HepG2 (cell line): Measurements from ENCODE around the gene HP1BP3. TPM values are rescaled to one million over a fixed set of nuclear protein-coding genes. Genes with fewer than 3 reads are reported as not detected.

Experiments used
- ARID5B ChIP-seq: IDR thresholded peaks from 2 replicates; pipeline ENCODE4 v1.4.0; 2020; ENCODE audit warnings: mild to moderate bottlenecking, missing genetic modification reagents
- GLI4 ChIP-seq: sonication (generic); formaldehyde crosslinking; IDR thresholded peaks from 2 replicates; pipeline ENCODE4 v1.5.1; 2020; ENCODE audit warnings: missing genetic modification reagents, mild to moderate bottlenecking, moderate library complexity, borderline replicate concordance
- HOXA7 ChIP-seq: sonication (generic); formaldehyde crosslinking; IDR thresholded peaks from 2 replicates; pipeline ENCODE4 v1.8.1; 2022; ENCODE audit warnings: mild to moderate bottlenecking, missing genetic modification reagents, moderate library complexity
- KLF12 ChIP-seq: sonication (generic); formaldehyde crosslinking; IDR thresholded peaks from 2 replicates; pipeline ENCODE4 v1.4.0; 2020; ENCODE audit warnings: missing genetic modification reagents, borderline replicate concordance
- MED1 ChIP-seq: sonication (generic); formaldehyde crosslinking; IDR thresholded peaks from 2 replicates; pipeline ENCODE4 v1.4.0; 2020; ENCODE audit warnings: missing genetic modification reagents
- MLXIP ChIP-seq: sonication (generic); formaldehyde crosslinking; IDR thresholded peaks from 2 replicates; pipeline ENCODE4 v1.9.0; 2021; ENCODE audit warnings: missing genetic modification reagents, borderline replicate concordance
- SIX4 ChIP-seq: sonication (generic); formaldehyde crosslinking; IDR thresholded peaks from 2 replicates; pipeline ENCODE4 v1.4.0; 2020; ENCODE audit warnings: missing genetic modification reagents
- SMARCE1 ChIP-seq: fragments of 450-650 bp; IDR thresholded peaks from 2 replicates; pipeline ENCODE4 v1.6.1; 2017; ENCODE audit warnings: borderline replicate concordance
- ZBTB20 ChIP-seq: sonication (generic); formaldehyde crosslinking; IDR thresholded peaks from 2 replicates; pipeline ENCODE4 v1.8.1; 2023; ENCODE audit warnings: missing genetic modification reagents, low read depth, mild to moderate bottlenecking, borderline replicate concordance
- ZBTB25 ChIP-seq: IDR thresholded peaks from 2 replicates; pipeline ENCODE4 v1.6.1; 2018; ENCODE audit warnings: missing genetic modification reagents
- ZNF562 ChIP-seq: sonication (generic); formaldehyde crosslinking; IDR thresholded peaks from 2 replicates; pipeline ENCODE4 v1.8.0; 2022; ENCODE audit warnings: missing genetic modification reagents, borderline replicate concordance
- ZNF879 ChIP-seq: sonication (generic); formaldehyde crosslinking; IDR thresholded peaks from 2 replicates; pipeline ENCODE4 v1.8.1; 2023; ENCODE audit warnings: missing genetic modification reagents
- ZSCAN12 ChIP-seq: sonication (generic); formaldehyde crosslinking; IDR thresholded peaks from 2 replicates; pipeline ENCODE4 v1.9.0; 2021; ENCODE audit warnings: mild to moderate bottlenecking, missing genetic modification reagents
- polyA plus RNA-seq, 8 experiments: library from polyadenylated mRNA; depleted of rRNA in 3 of 8; stranded (reverse) in 7 of 8; unstranded in 1 of 8; fragments of >200 nt; fragmentation: Illumina TruSeq in 4 of 8; extraction: Trizol in 4 of 8; gene quantifications; 2 replicates each; pipeline versions ENCODE4 v1.2.1 to v1.2.3, GENCODE V29; 2011 to 2016; ENCODE audit warnings: low read depth in 4 of 8, missing spikeins in 1 of 8, mixed read lengths in 1 of 8; ENCODE audit not compliant: insufficient read depth in 1 of 8
- total RNA-seq, 5 experiments: library from RNA; depleted of rRNA; stranded (reverse); fragments of >200 nt; fragmentation: Illumina TruSeq; extraction: Trizol; gene quantifications; 2 replicates each; pipeline ENCODE4 v1.2.3, GENCODE V29; 2016; ENCODE audit warnings: low read depth in 1 of 5
- TF ChIP-seq, protein P1 (sequence below): sonication (generic); formaldehyde crosslinking; IDR thresholded peaks from 2 replicates; pipeline ENCODE4 v1.4.0; 2020; ENCODE audit warnings: missing genetic modification reagents, mild to moderate bottlenecking, borderline replicate concordance
- TF ChIP-seq, protein P2 (sequence below): sonication (generic); formaldehyde crosslinking; IDR thresholded peaks from 2 replicates; pipeline ENCODE4 v1.5.1; 2020; ENCODE audit warnings: missing genetic modification reagents, mild to moderate bottlenecking, borderline replicate concordance

The HP1BP3 gene
- total and polyA plus RNA-seq, 2 of the 13 experiments (the other 11 are each of a cell fraction or from before 2014, with no cell fraction given): 98.5 to 137 TPM

- TF ChIP-seq ZBTB20 (CRISPR knock-in tag) (no peak), MED1 (CRISPR knock-in tag) (peak; percentile 74), ARID5B (CRISPR knock-in tag) (0 out of 2 replicates have a peak, but pooled peaks have one; percentile 9), ZSCAN12 (CRISPR knock-in tag) (no peak), ZBTB25 (CRISPR knock-in tag) (no peak; the same call in 1 of the 2 replicates), GLI4 (peak; percentile 97), HOXA7 (no peak), KLF12 (CRISPR knock-in tag) (peak; percentile 69; the same call in 1 of the 2 replicates), MLXIP (no peak), SIX4 (CRISPR knock-in tag) (no peak), ZNF562 (no peak), SMARCE1 (no peak), ZNF879 (CRISPR knock-in tag) (no peak)
- TF ChIP-seq, protein P1, sequence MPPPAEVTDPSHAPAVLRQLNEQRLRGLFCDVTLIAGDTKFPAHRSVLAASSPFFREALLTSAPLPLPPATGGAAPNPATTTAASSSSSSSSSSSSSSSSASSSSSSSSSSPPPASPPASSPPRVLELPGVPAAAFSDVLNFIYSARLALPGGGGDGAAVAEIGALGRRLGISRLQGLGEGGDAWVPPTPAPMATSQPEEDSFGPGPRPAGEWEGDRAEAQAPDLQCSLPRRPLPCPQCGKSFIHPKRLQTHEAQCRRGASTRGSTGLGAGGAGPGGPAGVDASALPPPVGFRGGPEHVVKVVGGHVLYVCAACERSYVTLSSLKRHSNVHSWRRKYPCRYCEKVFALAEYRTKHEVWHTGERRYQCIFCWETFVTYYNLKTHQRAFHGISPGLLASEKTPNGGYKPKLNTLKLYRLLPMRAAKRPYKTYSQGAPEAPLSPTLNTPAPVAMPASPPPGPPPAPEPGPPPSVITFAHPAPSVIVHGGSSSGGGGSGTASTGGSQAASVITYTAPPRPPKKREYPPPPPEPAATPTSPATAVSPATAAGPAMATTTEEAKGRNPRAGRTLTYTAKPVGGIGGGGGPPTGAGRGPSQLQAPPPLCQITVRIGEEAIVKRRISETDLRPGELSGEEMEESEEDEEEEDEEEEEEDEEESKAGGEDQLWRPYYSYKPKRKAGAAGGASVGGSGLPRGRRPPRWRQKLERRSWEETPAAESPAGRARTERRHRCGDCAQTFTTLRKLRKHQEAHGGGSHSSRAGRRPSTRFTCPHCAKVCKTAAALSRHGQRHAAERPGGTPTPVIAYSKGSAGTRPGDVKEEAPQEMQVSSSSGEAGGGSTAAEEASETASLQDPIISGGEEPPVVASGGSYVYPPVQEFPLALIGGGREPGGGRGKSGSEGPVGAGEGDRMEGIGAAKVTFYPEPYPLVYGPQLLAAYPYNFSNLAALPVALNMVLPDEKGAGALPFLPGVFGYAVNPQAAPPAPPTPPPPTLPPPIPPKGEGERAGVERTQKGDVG (CRISPR knock-in tag): no peak
- TF ChIP-seq, protein P2, sequence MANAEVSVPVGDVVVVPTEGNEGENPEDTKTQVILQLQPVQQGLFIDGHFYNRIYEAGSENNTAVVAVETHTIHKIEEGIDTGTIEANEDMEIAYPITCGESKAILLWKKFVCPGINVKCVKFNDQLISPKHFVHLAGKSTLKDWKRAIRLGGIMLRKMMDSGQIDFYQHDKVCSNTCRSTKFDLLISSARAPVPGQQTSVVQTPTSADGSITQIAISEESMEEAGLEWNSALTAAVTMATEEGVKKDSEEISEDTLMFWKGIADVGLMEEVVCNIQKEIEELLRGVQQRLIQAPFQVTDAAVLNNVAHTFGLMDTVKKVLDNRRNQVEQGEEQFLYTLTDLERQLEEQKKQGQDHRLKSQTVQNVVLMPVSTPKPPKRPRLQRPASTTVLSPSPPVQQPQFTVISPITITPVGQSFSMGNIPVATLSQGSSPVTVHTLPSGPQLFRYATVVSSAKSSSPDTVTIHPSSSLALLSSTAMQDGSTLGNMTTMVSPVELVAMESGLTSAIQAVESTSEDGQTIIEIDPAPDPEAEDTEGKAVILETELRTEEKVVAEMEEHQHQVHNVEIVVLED (CRISPR knock-in tag): peak; percentile 83
Measured at GRCh38 chr1:20786253-20787028, 666 bp downstream of the HP1BP3 start (continued).
